Measurements from ENCODE around the gene LMF1. TPM values are rescaled to one million over a fixed set of nuclear protein-coding genes. Genes with fewer than 3 reads are reported as not detected.

Gene LMF1
- total and polyA plus RNA-seq, 2 of the 13 experiments (the other 11 are each of a cell fraction or from before 2014, with no cell fraction given) = 6.8 to 8.5 TPM

DNA sequence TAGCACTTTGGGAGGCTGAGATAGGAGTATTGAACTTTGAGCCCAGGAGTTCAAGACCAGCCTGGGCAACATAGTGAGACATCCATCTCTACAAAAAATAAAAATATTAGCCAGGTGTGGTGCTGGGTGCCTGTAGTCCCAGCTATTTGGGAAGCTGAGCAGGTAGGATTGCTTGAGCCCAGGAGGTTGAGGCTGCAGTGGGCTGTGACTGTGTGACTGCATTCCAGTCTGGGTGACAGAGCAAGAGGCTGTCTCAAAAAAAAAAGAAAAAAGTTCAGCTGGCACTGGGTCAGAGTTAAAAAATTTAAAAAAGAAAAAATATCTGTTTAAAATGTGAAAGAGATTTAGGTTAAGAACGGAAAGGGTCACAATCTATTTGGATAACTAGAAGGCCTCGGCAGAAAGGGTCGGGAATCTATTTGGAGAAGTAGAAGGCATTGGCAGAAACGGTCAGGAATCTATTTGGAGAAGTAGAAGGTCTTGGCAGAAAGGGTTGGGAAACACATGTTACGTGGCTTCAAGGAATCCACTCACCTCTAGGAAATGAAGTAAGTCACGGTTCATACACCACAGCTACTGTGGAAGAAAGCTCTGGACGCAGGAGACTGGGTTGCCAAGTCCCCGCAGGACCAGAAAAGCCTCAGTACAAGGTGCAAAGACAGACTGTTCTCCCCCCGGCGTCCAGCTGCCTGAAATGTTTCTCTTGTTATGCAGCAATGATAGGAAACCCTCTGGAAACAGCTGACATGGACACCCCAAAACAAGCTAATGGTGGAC, 25.3 kb downstream of the LMF1 start:
- CTCF ChIA-PET (ENCODE audit: low intra/inter-chr PET ratio, low total read pairs) = no interaction called here
- DNase-seq (ENCODE audit: low spot score) (no peak), FAIRE-seq (no peak), ATAC-seq (no peak)
- H2AFZ ChIP-seq (ENCODE audit: low read length) = no peak overlapping the region
- POLR2A ChIA-PET = no interaction called here
- H3K4me1 ChIP-seq (ENCODE audit: insufficient read depth, low read length) = no peaks in the 10 kb centered on the region
- H3K27ac ChIP-seq (ENCODE audit: extremely low read length, insufficient read depth, low read length) = no peak overlapping the region
- H3K9ac ChIP-seq (ENCODE audit: insufficient read depth, low read depth, low read length) = no peak overlapping the region
- H3K79me2 ChIP-seq (ENCODE audit: insufficient read depth, low read length) = no peaks in the 10 kb centered on the region
- intact Hi-C loops (cut with micrococcal nuclease; ENCODE audit: unreplicated experiment) = no loop called here
- 92% methylated on average over 7 of the region's 10 CpGs for WGBS (ENCODE audit: low lambda C conversion rate)
- no peak overlapping the region for H3K4me2 ChIP-seq (ENCODE audit: low read depth, low read length)
- TF ChIP-seq, protein P1, sequence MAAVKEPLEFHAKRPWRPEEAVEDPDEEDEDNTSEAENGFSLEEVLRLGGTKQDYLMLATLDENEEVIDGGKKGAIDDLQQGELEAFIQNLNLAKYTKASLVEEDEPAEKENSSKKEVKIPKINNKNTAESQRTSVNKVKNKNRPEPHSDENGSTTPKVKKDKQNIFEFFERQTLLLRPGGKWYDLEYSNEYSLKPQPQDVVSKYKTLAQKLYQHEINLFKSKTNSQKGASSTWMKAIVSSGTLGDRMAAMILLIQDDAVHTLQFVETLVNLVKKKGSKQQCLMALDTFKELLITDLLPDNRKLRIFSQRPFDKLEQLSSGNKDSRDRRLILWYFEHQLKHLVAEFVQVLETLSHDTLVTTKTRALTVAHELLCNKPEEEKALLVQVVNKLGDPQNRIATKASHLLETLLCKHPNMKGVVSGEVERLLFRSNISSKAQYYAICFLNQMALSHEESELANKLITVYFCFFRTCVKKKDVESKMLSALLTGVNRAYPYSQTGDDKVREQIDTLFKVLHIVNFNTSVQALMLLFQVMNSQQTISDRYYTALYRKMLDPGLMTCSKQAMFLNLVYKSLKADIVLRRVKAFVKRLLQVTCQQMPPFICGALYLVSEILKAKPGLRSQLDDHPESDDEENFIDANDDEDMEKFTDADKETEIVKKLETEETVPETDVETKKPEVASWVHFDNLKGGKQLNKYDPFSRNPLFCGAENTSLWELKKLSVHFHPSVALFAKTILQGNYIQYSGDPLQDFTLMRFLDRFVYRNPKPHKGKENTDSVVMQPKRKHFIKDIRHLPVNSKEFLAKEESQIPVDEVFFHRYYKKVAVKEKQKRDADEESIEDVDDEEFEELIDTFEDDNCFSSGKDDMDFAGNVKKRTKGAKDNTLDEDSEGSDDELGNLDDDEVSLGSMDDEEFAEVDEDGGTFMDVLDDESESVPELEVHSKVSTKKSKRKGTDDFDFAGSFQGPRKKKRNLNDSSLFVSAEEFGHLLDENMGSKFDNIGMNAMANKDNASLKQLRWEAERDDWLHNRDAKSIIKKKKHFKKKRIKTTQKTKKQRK (IDR thresholded peaks at IDR 0.05; ENCODE audit: low read length) = no peak
- H3K9me3 ChIP-seq (ENCODE audit: low read length) = peaks cover 6% of the 10 kb centered on the region
- H3K4me3 ChIP-seq (replicated peaks in 1 of 3; ENCODE audit: insufficient read depth in 1 of 3, low read depth in 2 of 3, low read length in 3 of 3) = no peak overlapping the region
- H3K27me3 ChIP-seq (ENCODE audit: control insufficient read depth in 1 of 2, insufficient read depth in 2 of 2, low read length in 2 of 2) = no peaks in the 10 kb centered on the region
- in situ Hi-C loops (cut with HindIII; ENCODE audit: extremely low pct_ligation_motif_present, low pct_unique_long_range_greater_than_20kb) = no loop called here
- H4K20me1 ChIP-seq (ENCODE audit: insufficient read depth, low read length) = no peaks in the 10 kb centered on the region
- no TSS peak for BruUV-seq (replicated peaks)
- 0 out of 5 replicates have a peak, but pooled peaks cover 0 to 3% of the 10 kb centered on the region in 2 experiments for H3K36me3 ChIP-seq (replicated peaks in 1 of 2; ENCODE audit: control insufficient read depth in 1 of 2, insufficient read depth in 2 of 2, low read length in 2 of 2)

DNA sequence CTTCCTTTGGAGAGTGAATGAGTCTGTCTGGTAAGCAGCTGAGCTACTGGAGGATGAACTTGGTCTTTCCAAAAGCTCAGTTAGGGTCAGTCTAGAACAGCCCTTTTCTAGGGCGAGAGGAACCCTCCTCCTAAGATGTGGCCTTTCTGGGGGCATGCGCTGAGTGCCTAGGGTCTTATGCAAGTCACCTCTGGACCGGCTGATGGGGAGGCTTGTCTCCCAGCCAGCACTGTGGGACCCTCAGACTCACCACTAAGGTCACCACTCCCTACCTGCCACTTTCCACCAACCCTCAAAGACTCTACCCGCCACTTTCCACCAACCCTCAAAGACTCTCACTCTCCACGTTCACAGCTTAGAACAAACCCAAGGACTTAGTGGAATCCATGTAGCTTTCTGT, 26.8 kb downstream of the LMF1 start:
- Histone ChIP-seq H4K20me1 (ENCODE audit: insufficient read depth, low read length) (no peaks in the 10 kb centered on the region), H3K4me3 (replicated peaks in 1 of 3; ENCODE audit: insufficient read depth in 1 of 3, low read depth in 2 of 3, low read length in 3 of 3) (no peak overlapping the region), H3K4me1 (ENCODE audit: insufficient read depth, low read length) (no peaks in the 10 kb centered on the region), H2AFZ (ENCODE audit: low read length) (no peak overlapping the region), H3K79me2 (ENCODE audit: insufficient read depth, low read length) (no peaks in the 10 kb centered on the region), H3K4me2 (ENCODE audit: low read depth, low read length) (no peak overlapping the region), H3K27ac (ENCODE audit: extremely low read length, insufficient read depth, low read length) (no peak overlapping the region), H3K9me3 (ENCODE audit: low read length) (peaks cover 6% of the 10 kb centered on the region), H3K9ac (ENCODE audit: insufficient read depth, low read depth, low read length) (no peak overlapping the region), H3K27me3 (ENCODE audit: control insufficient read depth in 1 of 2, insufficient read depth in 2 of 2, low read length in 2 of 2) (no peaks in the 10 kb centered on the region), H3K36me3 (replicated peaks in 1 of 2; ENCODE audit: control insufficient read depth in 1 of 2, insufficient read depth in 2 of 2, low read length in 2 of 2) (0 out of 5 replicates have a peak, but pooled peaks cover 0 to 3% of the 10 kb centered on the region in 2 experiments)
- ChIA-PET CTCF (ENCODE audit: low intra/inter-chr PET ratio, low total read pairs) (no interaction called here), POLR2A (no interaction called here)
- no peak for TF ChIP-seq HMG20B (CRISPR knock-in tag; conservative IDR thresholded peaks at IDR 0.05)
- TF ChIP-seq, protein P2, sequence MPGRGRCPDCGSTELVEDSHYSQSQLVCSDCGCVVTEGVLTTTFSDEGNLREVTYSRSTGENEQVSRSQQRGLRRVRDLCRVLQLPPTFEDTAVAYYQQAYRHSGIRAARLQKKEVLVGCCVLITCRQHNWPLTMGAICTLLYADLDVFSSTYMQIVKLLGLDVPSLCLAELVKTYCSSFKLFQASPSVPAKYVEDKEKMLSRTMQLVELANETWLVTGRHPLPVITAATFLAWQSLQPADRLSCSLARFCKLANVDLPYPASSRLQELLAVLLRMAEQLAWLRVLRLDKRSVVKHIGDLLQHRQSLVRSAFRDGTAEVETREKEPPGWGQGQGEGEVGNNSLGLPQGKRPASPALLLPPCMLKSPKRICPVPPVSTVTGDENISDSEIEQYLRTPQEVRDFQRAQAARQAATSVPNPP (CRISPR knock-in tag; IDR thresholded peaks at IDR 0.05) = no peak
- TF ChIP-seq HOXD1 (CRISPR knock-in tag; IDR thresholded peaks at IDR 0.05) = no peak
- no peak for TF ChIP-seq HDAC2 (CRISPR knock-in tag; IDR thresholded peaks at IDR 0.05)
- no peak for TF ChIP-seq NFATC3 (CRISPR knock-in tag; IDR thresholded peaks at IDR 0.05)
- no peak for TF ChIP-seq KDM5B (CRISPR knock-in tag; IDR thresholded peaks at IDR 0.05; ENCODE audit: borderline replicate concordance)
- no peak for TF ChIP-seq ZNF670 (CRISPR knock-in tag; IDR thresholded peaks at IDR 0.05; ENCODE audit: borderline replicate concordance)
- no peak for TF ChIP-seq SOX5 (CRISPR knock-in tag; IDR thresholded peaks at IDR 0.05; ENCODE audit: borderline replicate concordance)
- no peak for TF ChIP-seq DBP (CRISPR knock-in tag; IDR thresholded peaks at IDR 0.05; ENCODE audit: not compliant biosample characterization)
- in situ Hi-C loops (cut with HindIII; ENCODE audit: extremely low pct_ligation_motif_present, low pct_unique_long_range_greater_than_20kb) = no loop called here
- ATAC-seq (no peak), FAIRE-seq (no peak), DNase-seq (ENCODE audit: low spot score) (no peak)
- WGBS (ENCODE audit: low lambda C conversion rate) = 88% methylated on average over 4 of the region's 5 CpGs
- intact Hi-C loops (cut with micrococcal nuclease; ENCODE audit: unreplicated experiment) = no loop called here
- BruUV-seq (replicated peaks) = no TSS peak

Data from HepG2 (cell line).